ENCODE results near the gene CCIN.
"Not testable (repeated sequence)": the region's sequence is repeated elsewhere in the genome, so short reads cannot be mapped to it uniquely, and the experiment has no call there.

The CCIN gene

GRCh38 chr9:36158917-36159316 lies 10.3 kb upstream of the CCIN start:
- no peak for DNase-seq (ENCODE audit: low read depth)

- DNase-seq (ENCODE audit: low read depth) = not testable (repeated sequence)
Measured at GRCh38 chr9:36159509-36159908, 9.7 kb upstream of the CCIN start.

DNA sequence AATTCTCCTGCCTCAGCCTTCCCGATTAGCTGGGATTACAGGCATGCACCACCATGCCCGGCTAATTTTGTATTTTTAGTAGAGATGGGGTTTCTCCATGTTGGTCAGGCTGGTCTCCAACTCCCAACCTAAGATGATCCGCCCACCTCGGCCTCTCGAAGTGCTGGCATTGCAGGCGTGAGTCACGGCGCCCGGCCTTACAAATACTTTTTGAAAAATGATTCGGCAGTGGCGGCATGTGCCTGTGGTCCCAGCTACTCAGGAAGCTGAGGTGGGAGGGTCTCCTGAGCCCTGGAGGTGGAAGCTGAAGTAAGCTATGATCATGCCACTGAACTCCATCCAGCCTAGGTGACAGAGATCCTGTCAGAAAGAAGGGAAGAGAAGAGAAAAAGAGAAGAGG lies 9.1 kb upstream of the CCIN start:
- not testable (repeated sequence) for DNase-seq (ENCODE audit: low read depth)

DNA sequence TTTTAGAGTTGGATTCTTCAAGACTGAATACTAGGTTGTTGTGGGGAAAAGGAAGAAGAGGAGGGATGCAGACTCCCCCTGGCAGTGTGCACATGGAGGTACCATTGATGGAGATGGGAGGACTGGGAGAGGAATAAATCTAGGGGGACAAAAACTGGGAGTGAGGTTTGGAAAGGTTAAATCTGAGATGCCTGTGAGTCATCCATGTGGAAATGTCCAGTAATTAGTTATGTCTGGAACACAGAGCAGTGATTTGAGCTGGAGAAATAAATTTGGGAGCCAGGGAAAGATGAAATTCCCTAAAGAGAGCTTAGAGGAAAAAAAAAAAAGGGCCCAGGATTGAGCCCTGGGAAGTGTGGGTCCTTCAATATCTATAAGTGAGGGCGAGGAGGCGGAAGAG lies 8.0 kb upstream of the CCIN start:
- DNase-seq (ENCODE audit: low read depth) = no peak

- no peak for DNase-seq (ENCODE audit: low read depth)
Measured at GRCh38 chr9:36162211-36162738, 6.9 kb upstream of the CCIN start.

DNA sequence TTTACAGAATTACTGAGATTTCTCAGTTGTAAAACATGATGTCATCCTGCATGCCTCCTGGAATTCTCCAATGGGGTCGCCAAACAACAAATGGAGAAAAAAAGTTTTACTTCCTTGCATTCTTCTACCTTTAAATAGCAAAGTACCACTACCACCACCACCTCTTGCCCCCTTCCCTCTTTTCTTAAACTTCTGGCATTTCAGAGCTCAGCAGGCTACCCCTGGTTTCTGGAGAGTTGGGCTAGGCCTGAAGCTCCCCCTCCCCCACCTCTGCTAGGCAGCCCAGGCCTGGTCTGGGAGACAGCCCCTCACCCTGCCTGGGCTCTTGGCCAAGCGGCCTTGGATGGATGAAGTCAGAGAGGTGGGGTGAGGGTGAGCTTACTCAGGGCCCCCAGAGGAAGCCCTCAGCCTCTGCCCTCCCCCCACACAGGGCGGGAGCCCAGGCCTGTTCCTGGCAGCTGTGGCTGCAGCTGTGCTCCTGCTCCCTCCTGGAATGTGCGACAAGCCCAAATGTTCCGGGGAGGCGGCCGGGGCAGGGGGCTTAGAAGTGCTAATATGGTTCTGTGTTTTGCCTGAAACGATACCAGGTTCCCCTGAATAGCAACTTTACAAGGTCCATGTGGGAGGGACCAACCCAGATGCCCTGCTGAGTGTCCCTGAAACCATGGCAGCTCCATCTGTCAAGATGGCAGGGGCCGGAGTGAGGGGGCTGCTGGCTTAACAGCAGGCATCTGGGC lies 6.0 kb upstream of the CCIN start:
- DNase-seq (ENCODE audit: low read depth) = no peak

DNA sequence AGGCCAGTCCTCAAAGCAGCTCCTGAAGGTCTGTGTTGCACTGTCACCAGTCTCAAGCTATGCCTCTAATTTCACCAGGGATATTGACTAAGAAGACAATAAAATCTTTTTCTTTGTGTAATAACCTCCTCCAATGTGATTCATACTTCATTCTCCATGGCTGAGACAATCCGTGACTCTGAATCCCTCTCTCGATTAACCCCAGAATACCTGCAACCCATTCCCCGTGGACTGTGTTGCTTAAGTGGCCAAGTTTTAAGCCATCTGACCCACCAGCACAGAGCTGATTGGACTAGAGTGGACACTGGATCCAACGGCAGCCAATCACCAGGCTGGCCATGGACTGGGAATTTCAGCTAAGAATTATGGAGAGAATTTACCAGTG lies 5.4 kb upstream of the CCIN start:
- DNase-seq (ENCODE audit: low read depth) = no peak

DNA sequence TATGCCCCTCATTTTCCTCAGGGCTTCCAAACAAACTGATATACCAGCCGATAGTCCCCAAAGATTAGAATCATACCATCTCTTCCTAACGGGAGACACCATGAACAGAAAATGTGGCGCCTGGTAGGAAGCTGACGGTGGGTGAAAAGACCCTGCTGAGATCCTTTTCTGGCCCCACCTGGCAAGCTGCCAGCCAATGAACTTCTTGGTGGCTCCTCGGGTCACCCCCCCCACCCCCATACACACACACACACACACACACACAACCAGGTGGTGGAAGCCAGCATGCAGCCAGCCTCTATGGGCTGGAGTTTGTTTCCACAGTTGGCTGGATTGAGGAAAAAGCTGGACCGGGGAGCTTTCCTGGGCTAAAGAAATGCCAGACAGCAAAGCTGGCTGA lies 4.8 kb upstream of the CCIN start:
- no peak for DNase-seq (ENCODE audit: low read depth)

- DNase-seq (ENCODE audit: low read depth) = no peak
Measured at GRCh38 chr9:36164989-36165388, 4.2 kb upstream of the CCIN start.

- DNase-seq (ENCODE audit: low read depth) = no peak
Measured at GRCh38 chr9:36165826-36166167, 3.4 kb upstream of the CCIN start.

DNA sequence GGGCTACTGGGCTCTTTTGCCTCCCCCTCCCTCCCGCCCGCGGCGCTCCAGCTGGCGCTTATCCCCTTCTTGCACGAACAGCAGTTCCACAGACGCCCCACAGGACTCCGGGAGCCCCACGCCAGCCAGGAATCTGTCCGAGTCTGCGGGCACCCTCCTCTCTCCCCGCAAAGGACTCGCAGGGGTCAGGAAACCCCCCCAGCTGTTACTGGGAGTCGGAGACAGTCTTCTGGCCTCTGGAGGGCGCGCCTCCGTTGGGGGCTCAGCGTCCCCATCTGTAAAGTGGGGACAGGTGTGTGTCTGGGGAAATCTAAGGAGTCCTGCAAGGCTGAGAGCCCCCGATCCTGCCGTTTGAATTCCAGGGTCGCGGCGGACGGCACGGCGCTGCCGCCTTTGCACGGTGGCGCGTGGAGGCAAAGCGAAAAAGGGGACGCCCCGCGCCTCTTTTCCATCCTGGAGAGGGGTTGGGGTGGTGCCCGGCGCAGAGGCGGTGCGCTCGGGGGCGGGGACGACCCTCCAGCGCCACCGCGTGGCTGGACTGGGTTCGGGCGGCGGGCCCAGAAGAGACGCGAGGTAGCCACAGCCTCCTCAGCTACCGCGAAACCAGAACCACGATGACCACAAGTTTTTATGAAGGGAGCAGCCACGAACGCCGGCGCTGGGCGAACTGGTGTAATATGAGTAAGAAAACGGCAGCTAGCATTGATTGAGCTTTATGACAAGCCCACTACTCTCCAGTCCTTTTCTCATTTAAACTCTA lies 2.8 kb upstream of the CCIN start:
- DNase-seq (ENCODE audit: low read depth) = peak; percentile 67

DNA sequence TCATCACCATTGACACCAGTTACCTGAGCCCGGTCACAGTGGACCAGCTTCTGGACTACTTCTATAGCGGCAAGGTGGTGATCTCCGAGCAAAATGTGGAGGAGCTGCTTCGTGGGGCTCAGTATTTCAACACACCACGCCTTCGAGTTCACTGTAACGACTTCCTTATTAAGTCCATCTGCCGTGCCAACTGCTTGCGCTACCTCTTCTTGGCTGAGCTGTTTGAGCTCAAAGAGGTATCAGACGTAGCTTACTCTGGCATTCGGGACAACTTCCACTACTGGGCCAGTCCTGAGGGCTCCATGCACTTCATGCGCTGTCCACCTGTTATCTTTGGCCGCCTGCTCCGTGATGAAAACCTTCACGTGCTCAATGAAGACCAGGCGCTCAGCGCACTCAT lies 520 bp downstream of the CCIN start:
- no peak for DNase-seq (ENCODE audit: low read depth)

GRCh38 chr9:36170531-36170930 lies 1.3 kb downstream of the CCIN start:
- no peak for DNase-seq (ENCODE audit: low read depth)

- DNase-seq (ENCODE audit: low read depth) = no peak
Measured at GRCh38 chr9:36173861-36174260, 4.7 kb downstream of the CCIN start.

DNA sequence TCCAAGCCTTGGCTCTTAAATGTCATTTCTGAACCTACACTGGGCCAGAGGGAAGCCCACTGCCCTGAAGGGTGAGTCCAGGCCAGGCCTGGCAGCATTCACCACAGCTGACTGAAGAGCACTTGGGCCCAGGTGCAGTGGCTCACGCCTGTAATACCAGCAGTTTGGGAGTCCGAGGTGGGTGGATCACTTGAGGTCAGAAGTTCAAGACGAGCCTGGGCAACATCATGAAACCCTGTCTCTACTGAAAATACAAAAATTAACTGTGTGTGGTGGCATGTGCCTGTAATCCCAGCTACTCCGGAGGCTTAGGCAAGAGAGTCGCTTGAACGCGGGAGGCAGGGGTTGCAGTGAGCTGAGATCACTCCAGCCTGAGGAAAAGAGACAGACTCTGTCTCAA lies 5.1 kb downstream of the CCIN start:
- no peak for DNase-seq (ENCODE audit: low read depth)

GRCh38 chr9:36174731-36175130 lies 5.5 kb downstream of the CCIN start:
- DNase-seq (ENCODE audit: low read depth) = no peak

GRCh38 chr9:36175209-36175608 lies 6.0 kb downstream of the CCIN start:
- not testable (repeated sequence) for DNase-seq (ENCODE audit: low read depth)

GRCh38 chr9:36176496-36176895 lies 7.3 kb downstream of the CCIN start:
- not testable (repeated sequence) for DNase-seq (ENCODE audit: low read depth)

- no peak for DNase-seq (ENCODE audit: low read depth)
Measured at GRCh38 chr9:36177571-36177970, 8.4 kb downstream of the CCIN start.

- not testable (repeated sequence) for DNase-seq (ENCODE audit: low read depth)
Measured at GRCh38 chr9:36180243-36180642, 11.1 kb downstream of the CCIN start.

- no peak for DNase-seq (ENCODE audit: low read depth)
Measured at GRCh38 chr9:36187414-36187813, 18.2 kb downstream of the CCIN start.

GRCh38 chr9:36188212-36188611 lies 19.0 kb downstream of the CCIN start:
- no peak for DNase-seq (ENCODE audit: low read depth)

GRCh38 chr9:36189976-36190375 lies 20.8 kb downstream of the CCIN start:
- DNase-seq (ENCODE audit: low read depth) = no peak
